Measurements from ENCODE around the gene GRM8.
"Not testable (repeated sequence)": the region's sequence is repeated elsewhere in the genome, so short reads cannot be mapped to it uniquely, and the experiment has no call there.

Gene GRM8

GRCh38 chr7:126702242-126703016 is 550.3 kb downstream of the GRM8 start:
- no peak for DNase-seq

- DNase-seq = peak; percentile 67
These were observed 551.7 kb downstream of the GRM8 start for GRCh38 chr7:126700807-126701604.

GRCh38 chr7:126699707-126700106 is 553.0 kb downstream of the GRM8 start:
- DNase-seq = no peak

- DNase-seq = no peak
These were observed 553.8 kb downstream of the GRM8 start for GRCh38 chr7:126698909-126699308.

GRCh38 chr7:126698446-126698845 is 554.3 kb downstream of the GRM8 start:
- no peak for DNase-seq

GRCh38 chr7:126696256-126697038 is 556.3 kb downstream of the GRM8 start:
- no peak for DNase-seq

GRCh38 chr7:126690848-126691751 is 561.6 kb downstream of the GRM8 start:
- no peak for DNase-seq

- DNase-seq = no peak
These were observed 562.6 kb downstream of the GRM8 start for GRCh38 chr7:126690104-126690503.

- DNase-seq = no peak
These were observed 563.7 kb downstream of the GRM8 start for GRCh38 chr7:126689037-126689436.

- DNase-seq = no peak
These were observed 566.3 kb downstream of the GRM8 start for GRCh38 chr7:126686474-126686873.

- DNase-seq = no peak
These were observed 567.1 kb downstream of the GRM8 start for GRCh38 chr7:126685596-126685995.

GRCh38 chr7:126685018-126685573 is 567.6 kb downstream of the GRM8 start:
- DNase-seq = no peak

GRCh38 chr7:126682176-126682575 is 570.6 kb downstream of the GRM8 start:
- DNase-seq = no peak

- not testable (repeated sequence) for DNase-seq
These were observed 584.0 kb downstream of the GRM8 start for GRCh38 chr7:126668762-126669161.

- DNase-seq = no peak
These were observed 584.4 kb downstream of the GRM8 start for GRCh38 chr7:126668367-126668752.

- no peak for DNase-seq
These were observed 584.9 kb downstream of the GRM8 start for GRCh38 chr7:126667742-126668366.

- no peak for DNase-seq
These were observed 589.9 kb downstream of the GRM8 start for GRCh38 chr7:126662856-126663255.

GRCh38 chr7:126659124-126659523 is 593.6 kb downstream of the GRM8 start:
- no peak for DNase-seq

- DNase-seq = no peak
These were observed 594.1 kb downstream of the GRM8 start for GRCh38 chr7:126658684-126659083.

GRCh38 chr7:126657599-126658358 is 595.0 kb downstream of the GRM8 start:
- DNase-seq = no peak

- DNase-seq = no peak
These were observed 595.6 kb downstream of the GRM8 start for GRCh38 chr7:126657137-126657536.

Measured in NCI-H345 (cell line).